PC-9 (cell line): Measurements from ENCODE around the gene BCAR1. TPM values are rescaled to one million over a fixed set of nuclear protein-coding genes. Genes with fewer than 3 reads are reported as not detected.

Experiments
- BruUV-seq: library from RNA; stranded (reverse); fragments of 400-500 nt; replicated peaks from 2 replicates; lab custom pipeline; 2021; lab: Mats Ljungman, UMichigan
- CTCF ChIA-PET: fragments of 300-600 bp; sonication (Branson Sonifier 250); formaldehyde crosslinking; loops from one replicate; lab custom pipeline; 2022; ENCODE audit warnings: antibody characterized with exemption; lab: Charles Lee
- POLR2A ChIA-PET: fragments of 300-600 bp; sonication (Branson Sonifier 250); formaldehyde crosslinking; loops from one replicate; lab custom pipeline; 2022; ENCODE audit warnings: antibody characterized with exemption; ENCODE audit not compliant: unreplicated experiment; lab: Charles Lee
- DNase-seq, 2 experiments: peaks; one replicate each; pipeline versions ENCODE4 v3.0.0 to v3.0.0-alpha.2; 2015 to 2022; ENCODE audit warnings: mixed read lengths in 1 of 2
- H2AFZ ChIP-seq: fragments of 200-600 bp; sonication (generic); 2 replicates; pipeline ENCODE4 v1.8.1; 2017; ENCODE audit warnings: antibody characterized with exemption
- H3F3A ChIP-seq: fragments of 200-600 bp; sonication (generic); 2 replicates; pipeline ENCODE4 v1.8.1; 2017; ENCODE audit warnings: antibody characterized with exemption, mild to moderate bottlenecking, low read depth; ENCODE audit not compliant: insufficient read depth
- H3K27ac ChIP-seq: fragments of 200-600 bp; sonication (generic); 2 replicates; pipeline ENCODE4 v1.6.1; 2016; ENCODE audit warnings: mixed run types
- H3K27me3 ChIP-seq: fragments of 200-600 bp; sonication (generic); 2 replicates; pipeline ENCODE4 v1.6.1; 2016; ENCODE audit warnings: low read depth, mixed run types; ENCODE audit not compliant: insufficient read depth
- H3K36me3 ChIP-seq: fragments of 200-600 bp; sonication (generic); 2 replicates; pipeline ENCODE4 v1.6.1; 2016; ENCODE audit warnings: low read depth, mixed run types
- H3K4me1 ChIP-seq: fragments of 200-600 bp; sonication (generic); replicated peaks from 2 replicates; pipeline ENCODE4 v1.6.1; 2016; ENCODE audit warnings: mixed run types; ENCODE audit not compliant: insufficient read depth
- H3K4me2 ChIP-seq: fragments of 200-600 bp; sonication (generic); 2 replicates; pipeline ENCODE4 v1.6.1; 2017; ENCODE audit warnings: mixed run types
- H3K4me3 ChIP-seq: fragments of 200-600 bp; sonication (generic); 2 replicates; pipeline ENCODE4 v1.6.1; 2016; ENCODE audit warnings: mixed run types
- H3K79me2 ChIP-seq: fragments of 200-600 bp; sonication (generic); 2 replicates; pipeline ENCODE4 v1.6.1; 2017; ENCODE audit warnings: low read depth, mixed run types
- H3K9me2 ChIP-seq: fragments of 200-600 bp; sonication (generic); 2 replicates; pipeline ENCODE4 v1.8.1; 2017; ENCODE audit warnings: mild to moderate bottlenecking; ENCODE audit not compliant: insufficient read depth
- H3K9me3 ChIP-seq: fragments of 200-600 bp; sonication (generic); 2 replicates; pipeline ENCODE4 v1.8.1; 2016; ENCODE audit warnings: low read depth; ENCODE audit not compliant: insufficient read depth
- H4K20me1 ChIP-seq: fragments of 200-600 bp; sonication (generic); 2 replicates; pipeline ENCODE4 v1.8.1; 2017; ENCODE audit not compliant: insufficient read depth
- CTCF ChIP-seq: fragments of 200-600 bp; sonication (generic); conservative IDR thresholded peaks from 2 replicates; pipeline ENCODE4 v1.6.1; 2017; ENCODE audit warnings: mixed run types, antibody characterized with exemption, mild to moderate bottlenecking, moderate library complexity
- EZH2 ChIP-seq: fragments of 200-600 bp; sonication (generic); IDR thresholded peaks from 2 replicates; pipeline ENCODE4 v1.8.0; 2017; ENCODE audit warnings: antibody characterized with exemption, low read depth
- intact Hi-C: fragments of 100-400 bp; cut with micrococcal nuclease; formaldehyde crosslinking; loops from one replicate; pipeline ENCODE4 v1.10.0; 2022; ENCODE audit not compliant: unreplicated experiment
- total RNA-seq: library from RNA; stranded (reverse); gene quantifications from 2 replicates; pipeline ENCODE4 v1.2.3, GENCODE V29; 2021

The BCAR1 gene
- total RNA-seq, 1 experiment from 2014 or later: 53.9 TPM

GRCh38 chr16:75292691-75293090, 41.3 kb upstream of the BCAR1 start:
- Histone ChIP-seq H3K79me2 (no peaks in the 10 kb centered on the region), H3K9me3 (no peaks in the 10 kb centered on the region), H2AFZ (no peak overlapping the region), H3K36me3 (peaks cover 15% of the 10 kb centered on the region; the same call in 1 of the 2 replicates), H3K9me2 (no peaks in the 10 kb centered on the region), H3K4me1 (peaks cover 13% of the 10 kb centered on the region; the same call in 1 of the 2 replicates), H4K20me1 (no peaks in the 10 kb centered on the region), H3K4me2 (no peak overlapping the region), H3K27me3 (no peaks in the 10 kb centered on the region), H3F3A (no peaks in the 10 kb centered on the region; the same call in 1 of the 2 replicates), H3K4me3 (no peak overlapping the region), H3K27ac (no peak overlapping the region)
- CTCF ChIA-PET: no interaction called here
- no TSS peak for BruUV-seq
- intact Hi-C loops: no loop called here
- TF ChIP-seq EZH2: no peak
- TF ChIP-seq CTCF: no peak
- no peak for DNase-seq
- POLR2A ChIA-PET: no interaction called here

DNA sequence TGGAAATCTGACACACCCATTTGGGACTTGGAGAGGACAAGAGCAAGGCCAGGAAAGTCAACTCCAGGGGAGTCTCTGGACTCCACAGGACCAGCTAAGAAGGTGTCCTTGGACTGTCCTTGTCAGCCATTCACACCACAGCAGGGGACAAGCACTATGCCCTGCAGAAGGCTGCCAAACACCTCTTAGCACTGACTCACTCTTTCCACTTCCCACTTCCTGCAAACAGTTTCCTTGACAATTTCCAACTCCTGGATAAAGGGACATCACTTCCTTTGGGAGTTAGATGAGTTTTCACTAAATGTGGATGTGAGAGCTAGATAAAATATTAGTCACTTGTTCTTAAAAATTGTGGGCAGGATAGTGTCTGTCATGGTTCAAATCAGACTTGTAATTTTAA, 37.8 kb upstream of the BCAR1 start:
- H3K4me1 ChIP-seq: peaks cover 13% of the 10 kb centered on the region; the same call in 1 of the 2 replicates
- DNase-seq: no peak
- H3K4me3 ChIP-seq: no peak overlapping the region
- no peak overlapping the region for H3K4me2 ChIP-seq
- no peaks in the 10 kb centered on the region for H3K27me3 ChIP-seq
- H3K9me2 ChIP-seq: no peaks in the 10 kb centered on the region
- no peak overlapping the region for H3K27ac ChIP-seq
- H3K79me2 ChIP-seq: no peaks in the 10 kb centered on the region
- peaks cover 12% of the 10 kb centered on the region; the same call in 1 of the 2 replicates for H3K36me3 ChIP-seq
- BruUV-seq: no TSS peak
- ChIA-PET POLR2A (no interaction called here), CTCF (no interaction called here)
- no peak overlapping the region for H2AFZ ChIP-seq
- H3K9me3 ChIP-seq: no peaks in the 10 kb centered on the region
- no peaks in the 10 kb centered on the region for H4K20me1 ChIP-seq
- no peaks in the 10 kb centered on the region for H3F3A ChIP-seq
- intact Hi-C loops: no loop called here
- TF ChIP-seq CTCF (no peak), EZH2 (no peak)

DNA sequence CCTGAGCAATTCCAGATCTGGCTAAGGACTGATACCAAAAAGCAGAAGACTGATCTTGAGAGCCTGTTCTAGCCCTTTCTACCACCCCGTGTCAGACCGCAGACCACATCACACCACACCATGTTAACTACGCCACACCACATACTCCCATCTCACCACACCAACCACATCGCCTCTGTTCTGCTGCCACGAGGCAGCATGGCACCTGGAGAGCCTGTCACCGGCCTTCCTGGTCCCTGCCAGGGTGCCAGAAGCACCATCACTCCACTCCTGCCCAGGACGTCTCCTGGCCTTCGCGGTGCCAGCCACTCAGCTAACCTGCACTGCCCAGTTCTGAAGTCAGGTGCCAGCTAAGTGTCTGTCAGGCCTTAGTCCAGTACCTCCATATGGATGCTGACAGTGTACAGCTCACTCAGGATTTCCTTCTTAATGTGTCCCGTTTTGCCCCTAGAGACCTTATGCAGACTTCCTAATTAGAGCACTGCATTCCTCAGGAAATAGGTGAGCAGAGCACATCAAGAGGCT, 37.2 kb upstream of the BCAR1 start:
- Histone ChIP-seq H3K4me3 (no peak overlapping the region), H3K9me2 (no peaks in the 10 kb centered on the region), H2AFZ (no peak overlapping the region), H3K4me2 (no peak overlapping the region), H3K4me1 (peaks cover 13% of the 10 kb centered on the region; the same call in 1 of the 2 replicates), H3K27me3 (no peaks in the 10 kb centered on the region), H3K27ac (no peak overlapping the region), H4K20me1 (no peaks in the 10 kb centered on the region), H3K36me3 (peaks cover 9% of the 10 kb centered on the region; the same call in 1 of the 2 replicates), H3F3A (no peaks in the 10 kb centered on the region), H3K79me2 (no peaks in the 10 kb centered on the region), H3K9me3 (no peaks in the 10 kb centered on the region)
- DNase-seq: no peak
- no TSS peak for BruUV-seq
- ChIA-PET CTCF (no interaction called here), POLR2A (no interaction called here)
- TF ChIP-seq CTCF (no peak), EZH2 (no peak)
- intact Hi-C loops: no loop called here
